Measurements from ENCODE around the gene OTULIN. TPM values are rescaled to one million over a fixed set of nuclear protein-coding genes. Genes with fewer than 3 reads are reported as not detected.

The OTULIN gene
- total and polyA plus RNA-seq, 7 donors: 2.3 to 20.4 (median 12.4) TPM

DNA sequence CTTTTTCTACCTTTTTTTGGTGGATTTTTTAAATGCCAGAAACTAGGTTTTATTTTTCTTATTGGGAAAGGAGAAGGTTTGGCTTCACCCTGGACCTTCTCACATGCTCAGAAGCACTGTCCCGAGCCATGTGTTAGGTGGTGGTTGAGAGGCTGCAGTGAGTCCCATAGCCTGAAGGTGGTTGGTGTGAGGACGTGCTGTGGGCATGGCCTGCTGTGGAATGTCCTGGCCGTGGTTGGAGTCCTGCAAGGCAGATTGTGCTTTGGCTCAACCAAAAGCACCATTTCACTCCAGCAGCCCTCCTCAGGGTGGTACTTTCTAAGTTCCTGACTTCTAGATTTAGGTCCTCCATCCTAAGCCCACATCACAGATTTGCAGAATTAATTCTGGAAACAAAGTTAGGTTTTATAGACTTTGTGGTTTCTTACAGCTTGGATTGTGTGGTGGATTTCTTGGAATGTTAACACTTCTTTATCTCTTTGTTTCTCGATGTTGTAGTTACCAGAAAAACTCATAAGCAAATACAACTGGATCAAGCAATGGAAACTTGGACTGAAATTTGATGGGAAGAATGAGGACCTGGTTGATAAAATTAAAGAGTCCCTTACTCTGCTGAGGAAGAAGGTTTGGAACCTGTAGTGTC lies 22.6 kb downstream of the OTULIN start:
- Histone ChIP-seq H3K27me3 (ENCODE audit: insufficient read depth in 3 of 3, low read length in 2 of 3) (no peaks in the 10 kb centered on the region), H3K4me1 (peaks cover 29% of the 10 kb centered on the region), H3K36me3 (ENCODE audit: insufficient read depth in 1 of 2, low read depth in 1 of 2) (peaks cover 15 to 66% of the 10 kb centered on the region in 2 donors), H3K4me3 (no peak overlapping the region), H3K27ac (no peak overlapping the region), H3K9me3 (peaks cover 8% of the 10 kb centered on the region)
- peak; percentile 60 to 79 (median 74) for ATAC-seq
- 36 to 42% (median 41%) methylated on average over 4 of the region's 4 CpGs for WGBS, 3 donors
- no peak for DNase-seq
- intact Hi-C loops (cut with DNase I): loop anchor here (2.0 to 10.0 kb wide), 4 partner anchors 88 to 316 kb away; partner anchors contain the start of gene ANKH (in 1 of the 2)
- TF ChIP-seq, protein P1, sequence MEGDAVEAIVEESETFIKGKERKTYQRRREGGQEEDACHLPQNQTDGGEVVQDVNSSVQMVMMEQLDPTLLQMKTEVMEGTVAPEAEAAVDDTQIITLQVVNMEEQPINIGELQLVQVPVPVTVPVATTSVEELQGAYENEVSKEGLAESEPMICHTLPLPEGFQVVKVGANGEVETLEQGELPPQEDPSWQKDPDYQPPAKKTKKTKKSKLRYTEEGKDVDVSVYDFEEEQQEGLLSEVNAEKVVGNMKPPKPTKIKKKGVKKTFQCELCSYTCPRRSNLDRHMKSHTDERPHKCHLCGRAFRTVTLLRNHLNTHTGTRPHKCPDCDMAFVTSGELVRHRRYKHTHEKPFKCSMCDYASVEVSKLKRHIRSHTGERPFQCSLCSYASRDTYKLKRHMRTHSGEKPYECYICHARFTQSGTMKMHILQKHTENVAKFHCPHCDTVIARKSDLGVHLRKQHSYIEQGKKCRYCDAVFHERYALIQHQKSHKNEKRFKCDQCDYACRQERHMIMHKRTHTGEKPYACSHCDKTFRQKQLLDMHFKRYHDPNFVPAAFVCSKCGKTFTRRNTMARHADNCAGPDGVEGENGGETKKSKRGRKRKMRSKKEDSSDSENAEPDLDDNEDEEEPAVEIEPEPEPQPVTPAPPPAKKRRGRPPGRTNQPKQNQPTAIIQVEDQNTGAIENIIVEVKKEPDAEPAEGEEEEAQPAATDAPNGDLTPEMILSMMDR (IDR thresholded peaks at IDR 0.05): no peak

DNA sequence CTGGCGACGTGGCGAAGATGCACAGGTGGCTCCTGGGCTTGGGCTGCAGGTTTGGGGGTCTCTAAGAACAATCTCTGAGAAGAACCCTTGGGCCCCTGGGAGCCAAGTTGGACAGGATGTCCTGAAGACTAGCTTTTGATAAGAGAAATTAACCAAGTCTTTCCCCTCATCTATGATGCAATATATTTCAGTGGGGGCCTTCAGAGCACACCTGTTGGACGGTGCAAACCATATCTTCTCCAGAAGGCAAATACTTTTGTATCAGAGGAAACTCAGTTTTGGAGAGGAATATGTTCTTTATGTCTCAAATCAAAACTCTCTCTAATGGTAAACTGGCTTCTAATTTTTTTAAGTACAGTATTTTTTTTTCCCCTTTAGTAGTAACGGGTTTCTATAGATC lies 28.6 kb downstream of the OTULIN start:
- no peak overlapping the region for H3K4me3 ChIP-seq
- WGBS, 3 donors: 95 to 96% (median 95%) methylated on average over 5 of the region's 5 CpGs
- intact Hi-C loops (cut with DNase I): no loop called here

DNA sequence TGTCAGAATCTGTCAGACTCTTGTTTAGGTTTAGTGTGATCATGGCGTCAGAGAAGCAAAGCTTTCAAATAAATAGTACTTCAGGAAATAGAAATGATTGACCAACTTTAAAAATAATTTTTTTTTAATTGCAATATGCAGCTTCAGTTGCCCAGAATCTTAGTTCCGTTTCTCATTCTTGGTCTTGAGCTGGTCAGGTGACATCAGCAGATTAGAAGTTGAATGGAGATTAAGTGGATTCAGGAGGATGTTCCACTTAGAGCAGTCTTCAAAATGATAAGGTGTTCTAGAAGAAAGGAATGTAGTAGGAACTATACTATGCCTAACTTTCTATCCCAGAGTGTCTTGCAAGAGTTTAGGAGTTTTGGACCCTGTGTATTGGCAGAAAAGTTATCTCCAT lies 30.6 kb downstream of the OTULIN start:
- Histone ChIP-seq H3K9me3 (peaks cover 5% of the 10 kb centered on the region), H3K4me1 (no peaks in the 10 kb centered on the region), H3K27me3 (ENCODE audit: insufficient read depth in 3 of 3, low read length in 2 of 3) (no peaks in the 10 kb centered on the region), H3K4me3 (no peak overlapping the region), H3K36me3 (ENCODE audit: insufficient read depth in 1 of 2, low read depth in 1 of 2) (peaks cover 10 to 78% of the 10 kb centered on the region in 2 donors), H3K27ac (no peak overlapping the region)
- DNase-seq: no peak
- WGBS, 3 donors: 91 to 95% (median 94%) methylated on average over 2 of the region's 2 CpGs
- intact Hi-C loops (cut with DNase I): no loop called here
- TF ChIP-seq, protein P1 (IDR thresholded peaks at IDR 0.05): no peak
- ATAC-seq: no peak

More for the DNA sequence above, 28.6 kb downstream of the OTULIN start:
- TF ChIP-seq, protein P1 (IDR thresholded peaks at IDR 0.05): no peak
- DNase-seq: no peak
- ATAC-seq: no peak
- peaks cover 13 to 91% of the 10 kb centered on the region in 2 donors for H3K36me3 ChIP-seq (ENCODE audit: insufficient read depth in 1 of 2, low read depth in 1 of 2)
- H3K4me1 ChIP-seq: no peaks in the 10 kb centered on the region
- H3K27ac ChIP-seq: no peak overlapping the region
- no peaks in the 10 kb centered on the region for H3K27me3 ChIP-seq (ENCODE audit: insufficient read depth in 3 of 3, low read length in 2 of 3)
- peaks cover 8% of the 10 kb centered on the region for H3K9me3 ChIP-seq

DNA sequence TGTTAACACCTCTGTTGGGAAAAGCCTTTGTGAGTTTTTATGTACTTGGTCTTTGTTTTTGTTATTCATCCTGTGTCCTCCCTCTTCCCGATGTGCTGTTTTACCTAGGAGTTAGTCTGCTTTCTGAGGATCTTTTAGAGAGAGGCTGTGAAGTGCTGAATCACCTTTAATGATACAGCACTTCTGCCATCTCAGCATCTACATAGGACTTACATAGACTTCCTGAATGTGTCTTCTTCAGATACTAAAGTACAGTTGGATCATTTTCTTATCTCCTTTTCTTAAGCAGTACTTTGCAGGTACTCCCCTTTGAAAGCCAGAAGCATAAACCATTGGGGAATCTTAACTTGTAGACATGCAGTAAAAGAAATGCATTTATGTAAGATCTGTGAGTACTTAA lies 31.5 kb downstream of the OTULIN start:
- Histone ChIP-seq H3K9me3 (no peaks in the 10 kb centered on the region), H3K27ac (no peak overlapping the region), H3K27me3 (ENCODE audit: insufficient read depth in 3 of 3, low read length in 2 of 3) (no peaks in the 10 kb centered on the region), H3K4me1 (no peaks in the 10 kb centered on the region), H3K36me3 (ENCODE audit: insufficient read depth in 1 of 2, low read depth in 1 of 2) (peaks cover 2 to 69% of the 10 kb centered on the region in 2 donors), H3K4me3 (no peak overlapping the region)
- TF ChIP-seq, protein P1 (IDR thresholded peaks at IDR 0.05): no peak
- no peak for ATAC-seq
- intact Hi-C loops (cut with DNase I): no loop called here
- DNase-seq: no peak
- 47 to 48% (median 47%) methylated on average over 1 of the region's 1 CpG for WGBS, 3 donors

DNA sequence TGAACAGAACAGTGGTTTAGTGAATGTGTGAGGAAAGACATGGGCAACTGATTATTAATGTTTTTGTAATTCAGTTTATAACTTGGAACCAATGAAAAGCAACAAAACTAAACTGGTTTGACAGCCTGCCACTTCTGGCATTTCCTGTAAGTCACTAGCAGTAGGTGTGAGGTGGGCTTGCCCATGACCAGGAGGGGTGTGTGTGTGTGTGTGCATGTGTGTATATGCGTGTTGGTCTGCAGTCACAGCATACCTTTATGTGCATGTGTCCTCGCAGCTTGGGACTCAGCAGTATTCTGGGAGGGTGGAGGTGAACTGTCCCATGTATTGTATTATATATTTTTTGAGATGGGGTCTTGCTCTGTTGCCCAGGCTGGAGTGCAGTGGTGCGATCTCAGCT lies 32.3 kb downstream of the OTULIN start:
- Histone ChIP-seq H3K27ac (no peak overlapping the region), H3K36me3 (ENCODE audit: insufficient read depth in 1 of 2, low read depth in 1 of 2) (peaks cover 2 to 63% of the 10 kb centered on the region in 2 donors), H3K4me3 (no peak overlapping the region), H3K4me1 (no peaks in the 10 kb centered on the region), H3K9me3 (no peaks in the 10 kb centered on the region), H3K27me3 (ENCODE audit: insufficient read depth in 3 of 3, low read length in 2 of 3) (no peaks in the 10 kb centered on the region)
- TF ChIP-seq, protein P1 (IDR thresholded peaks at IDR 0.05): no peak
- intact Hi-C loops (cut with DNase I): no loop called here
- 94 to 100% (median 98%) methylated on average over 3 of the region's 3 CpGs for WGBS, 3 donors
- no peak for ATAC-seq
- DNase-seq: no peak

All from psoas muscle (tissue), 8 donors.